Lower lobe of right lung (tissue), 2 donors: ENCODE results near the gene CCPG1. TPM values are rescaled to one million over a fixed set of nuclear protein-coding genes. Genes with fewer than 3 reads are reported as not detected.

Source experiments
- ATAC-seq, 2 donors: fragments of 200-7000 bp; cut with Tn5 transposase; one replicate each; pipeline ENCODE4 v1.9.1; 2020 to 2022; ENCODE audit warnings: mild to moderate bottlenecking in 2 of 2, moderate library complexity in 2 of 2
- DNase-seq: peaks from one replicate; pipeline ENCODE4 v3.0.0-alpha.2; 2020
- H3K27ac ChIP-seq: fragments of 200-600 bp; one replicate; pipeline ENCODE4 v1.8.0; 2022
- H3K27me3 ChIP-seq: fragments of 200-600 bp; one replicate; pipeline ENCODE4 v1.8.0; 2022; ENCODE audit warnings: low read depth
- H3K36me3 ChIP-seq: fragments of 200-600 bp; one replicate; pipeline ENCODE4 v1.8.0; 2022; ENCODE audit warnings: mild to moderate bottlenecking
- H3K4me1 ChIP-seq: fragments of 200-600 bp; one replicate; pipeline ENCODE4 v1.8.0; 2022
- H3K4me3 ChIP-seq: fragments of 200-600 bp; one replicate; pipeline ENCODE4 v1.8.0; 2022; ENCODE audit warnings: mild to moderate bottlenecking
- H3K9me3 ChIP-seq: fragments of 200-600 bp; one replicate; pipeline ENCODE4 v1.8.0; 2022
- CTCF ChIP-seq: fragments of 200-600 bp; IDR thresholded peaks from one replicate; pipeline ENCODE4 v1.8.0; 2022; ENCODE audit warnings: antibody characterized with exemption, mild to moderate bottlenecking
- intact Hi-C: fragments of 100-400 bp; cut with DNase I; formaldehyde crosslinking; loops from one replicate; pipeline ENCODE4 v1.11.0; 2022
- total RNA-seq: library from RNA; stranded (reverse); fragmentation: NEBNext Ultra II Directional; extraction: Animal tissue kit (Norgen Biotek cat#: 25700); gene quantifications from one replicate; pipeline ENCODE4 v1.2.1, GENCODE V29; 2021
- donor health status: DM: no; HTN: yes; CAD: no; lungs with severe emphysema.

CCPG1 gene
- total RNA-seq, 1 donor from 2014 or later: 104 TPM

GRCh38 chr15:55343168-55343567 is 65.0 kb downstream of the CCPG1 start:
- Histone ChIP-seq H3K4me3 (no peak overlapping the region), H3K9me3 (no peaks in the 10 kb centered on the region), H3K4me1 (peaks cover 9% of the 10 kb centered on the region), H3K27me3 (no peaks in the 10 kb centered on the region), H3K36me3 (peaks cover 30% of the 10 kb centered on the region), H3K27ac (no peak overlapping the region)
- intact Hi-C loops: no loop called here
- no peak for DNase-seq
- no peak for TF ChIP-seq CTCF
- ATAC-seq: no peak

- intact Hi-C loops: no loop called here
- H3K9me3 ChIP-seq: no peaks in the 10 kb centered on the region
- no peaks in the 10 kb centered on the region for H3K27me3 ChIP-seq
- no peak for DNase-seq
- H3K4me3 ChIP-seq: no peak overlapping the region
- no peaks in the 10 kb centered on the region for H3K4me1 ChIP-seq
- no peak overlapping the region for H3K27ac ChIP-seq
- no peak for TF ChIP-seq CTCF
- ATAC-seq: no peak
- H3K36me3 ChIP-seq: peaks cover 77% of the 10 kb centered on the region
Measured at GRCh38 chr15:55337160-55337559, 71.0 kb downstream of the CCPG1 start.

GRCh38 chr15:55334997-55335396 is 73.2 kb downstream of the CCPG1 start:
- Histone ChIP-seq H3K27ac (no peak overlapping the region), H3K9me3 (no peaks in the 10 kb centered on the region), H3K27me3 (no peaks in the 10 kb centered on the region), H3K36me3 (peaks cover 88% of the 10 kb centered on the region), H3K4me3 (no peak overlapping the region), H3K4me1 (no peaks in the 10 kb centered on the region)
- DNase-seq (no peak), ATAC-seq (no peak)
- no peak for TF ChIP-seq CTCF
- intact Hi-C loops: no loop called here

- TF ChIP-seq CTCF: no peak
- intact Hi-C loops: no loop called here
Measured at GRCh38 chr15:55334371-55334770, 73.8 kb downstream of the CCPG1 start.

GRCh38 chr15:55327387-55327786 is 80.8 kb downstream of the CCPG1 start:
- no peak for ATAC-seq
- Histone ChIP-seq H3K9me3 (no peaks in the 10 kb centered on the region), H3K36me3 (peaks cover 41% of the 10 kb centered on the region), H3K27ac (no peak overlapping the region), H3K27me3 (no peaks in the 10 kb centered on the region), H3K4me3 (no peak overlapping the region), H3K4me1 (no peaks in the 10 kb centered on the region)
- no peak for DNase-seq
- no peak for TF ChIP-seq CTCF
- intact Hi-C loops: no loop called here

More at GRCh38 chr15:55334371-55334770, 73.8 kb downstream of the CCPG1 start:
- DNase-seq: no peak
- Histone ChIP-seq H3K9me3 (no peaks in the 10 kb centered on the region), H3K36me3 (peaks cover 91% of the 10 kb centered on the region), H3K4me1 (no peaks in the 10 kb centered on the region), H3K27ac (no peak overlapping the region), H3K27me3 (no peaks in the 10 kb centered on the region), H3K4me3 (no peak overlapping the region)
- ATAC-seq: no peak

GRCh38 chr15:55322467-55322866 is 85.7 kb downstream of the CCPG1 start:
- no peak for TF ChIP-seq CTCF
- no peak for DNase-seq

More at GRCh38 chr15:55322467-55322866, 85.7 kb downstream of the CCPG1 start:
- H3K27me3 ChIP-seq: no peaks in the 10 kb centered on the region
- ATAC-seq: no peak
- peaks cover 25% of the 10 kb centered on the region for H3K4me1 ChIP-seq
- no peak overlapping the region for H3K27ac ChIP-seq
- H3K9me3 ChIP-seq: no peaks in the 10 kb centered on the region
- no peak overlapping the region for H3K4me3 ChIP-seq
- intact Hi-C loops: no loop called here
- peaks cover under 1% of the 10 kb centered on the region for H3K36me3 ChIP-seq
